Hepatocyte (in vitro differentiated cells): ENCODE results near the gene KCNB1.

Experiments
- CTCF ChIP-seq: fragments of 200-600 bp; sonication (generic); IDR thresholded peaks from 2 replicates; pipeline ENCODE4 v1.5.1; 2016; ENCODE audit warnings: antibody characterized with exemption, mild to moderate bottlenecking; ENCODE audit not compliant: poor library complexity
- EZH2 ChIP-seq: fragments of 200-600 bp; sonication (generic); IDR thresholded peaks from 2 replicates; pipeline ENCODE4 v1.6.1; 2016; ENCODE audit warnings: antibody characterized with exemption, mild to moderate bottlenecking, borderline replicate concordance
- EZH2phosphoT487 ChIP-seq: fragments of 200-600 bp; sonication (generic); IDR thresholded peaks from one replicate; pipeline ENCODE4 v1.6.1; 2018; ENCODE audit warnings: antibody characterized with exemption, mild to moderate bottlenecking, low read depth, moderate library complexity; ENCODE audit not compliant: unreplicated experiment, severe bottlenecking

- TF ChIP-seq CTCF (no peak), EZH2phosphoT487 (no peak), EZH2 (no peak)
Measured at GRCh38 chr20:49422161-49422560, 60.3 kb downstream of the KCNB1 start.
